Lower leg skin (tissue), 3 donors: Measurements from ENCODE around the gene GRSF1.

Source experiments
- POLR2A ChIP-seq, 2 donors: fragments of 450-650 bp; IDR thresholded peaks; one replicate each; pipeline ENCODE4 v1.6.1; 2016 to 2017; ENCODE audit warnings: antibody characterized with exemption in 2 of 2, mild to moderate bottlenecking in 1 of 2, moderate library complexity in 1 of 2
- TF ChIP-seq, protein P1 (sequence below), 3 donors: fragments of 450-650 bp; IDR thresholded peaks; one replicate each; pipeline ENCODE4 v1.5.1; 2016; ENCODE audit warnings: antibody characterized with exemption in 3 of 3, mild to moderate bottlenecking in 3 of 3, moderate library complexity in 2 of 3

DNA sequence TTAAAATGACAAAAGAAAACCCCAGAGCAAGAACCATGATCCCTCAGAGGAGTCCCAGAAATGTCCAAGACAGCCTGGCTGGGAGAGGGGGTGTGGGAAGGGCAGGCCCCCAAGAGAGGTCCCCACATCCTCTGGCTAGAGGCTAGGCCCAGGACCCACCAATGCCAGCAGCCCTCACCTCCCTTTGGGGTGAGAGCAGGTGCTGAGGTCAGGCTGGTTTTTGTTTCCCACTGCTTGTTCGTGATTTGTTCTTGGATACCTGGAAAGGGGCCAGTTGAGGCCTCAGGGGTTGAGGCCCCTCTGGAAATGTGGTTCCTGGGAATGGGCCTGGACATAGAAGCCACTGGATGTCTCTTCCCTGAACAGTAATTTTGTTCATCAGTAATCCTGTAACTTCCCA is 2.3 kb upstream of the GRSF1 start:
- TF ChIP-seq, protein P1, sequence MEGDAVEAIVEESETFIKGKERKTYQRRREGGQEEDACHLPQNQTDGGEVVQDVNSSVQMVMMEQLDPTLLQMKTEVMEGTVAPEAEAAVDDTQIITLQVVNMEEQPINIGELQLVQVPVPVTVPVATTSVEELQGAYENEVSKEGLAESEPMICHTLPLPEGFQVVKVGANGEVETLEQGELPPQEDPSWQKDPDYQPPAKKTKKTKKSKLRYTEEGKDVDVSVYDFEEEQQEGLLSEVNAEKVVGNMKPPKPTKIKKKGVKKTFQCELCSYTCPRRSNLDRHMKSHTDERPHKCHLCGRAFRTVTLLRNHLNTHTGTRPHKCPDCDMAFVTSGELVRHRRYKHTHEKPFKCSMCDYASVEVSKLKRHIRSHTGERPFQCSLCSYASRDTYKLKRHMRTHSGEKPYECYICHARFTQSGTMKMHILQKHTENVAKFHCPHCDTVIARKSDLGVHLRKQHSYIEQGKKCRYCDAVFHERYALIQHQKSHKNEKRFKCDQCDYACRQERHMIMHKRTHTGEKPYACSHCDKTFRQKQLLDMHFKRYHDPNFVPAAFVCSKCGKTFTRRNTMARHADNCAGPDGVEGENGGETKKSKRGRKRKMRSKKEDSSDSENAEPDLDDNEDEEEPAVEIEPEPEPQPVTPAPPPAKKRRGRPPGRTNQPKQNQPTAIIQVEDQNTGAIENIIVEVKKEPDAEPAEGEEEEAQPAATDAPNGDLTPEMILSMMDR (IDR thresholded peaks at IDR 0.05) = no peak
- TF ChIP-seq POLR2A (IDR thresholded peaks at IDR 0.05) = no peak
